ENCODE measurements around the gene LAT. TPM values are rescaled to one million over a fixed set of nuclear protein-coding genes. Genes with fewer than 3 reads are reported as not detected.

LAT gene
- total RNA-seq, 6 donors from 2014 or later = 3.5 to 70.2 (median 17.5) TPM

GRCh38 chr16:29023279-29024277, 38.7 kb downstream of the LAT start:
- DNase-seq (peak in 1 of 2 donors; percentile 23), ATAC-seq (ENCODE audit: low FRiP score in 2 of 2) (no peak)
- H3K9me3 ChIP-seq = no peaks in the 10 kb centered on the region
- H3K36me3 ChIP-seq = no peaks in the 10 kb centered on the region
- no peak overlapping the region for H3K4me3 ChIP-seq
- H3K4me1 ChIP-seq = no peaks in the 10 kb centered on the region
- H3K27ac ChIP-seq = no peak overlapping the region
- no peaks in the 10 kb centered on the region for H3K27me3 ChIP-seq
- 64 to 71% methylated on average over 5 to 15 of the region's 15 CpGs for WGBS, 2 donors
- TF ChIP-seq POLR2A (IDR thresholded peaks at IDR 0.05) (no peak), POLR2AphosphoS5 (IDR thresholded peaks at IDR 0.05) (no peak), EP300 (IDR thresholded peaks at IDR 0.05) (no peak), CTCF (IDR thresholded peaks at IDR 0.05) (no peak)

GRCh38 chr16:29024278-29024677, 39.4 kb downstream of the LAT start:
- 72 to 80% methylated on average over 4 to 5 of the region's 5 CpGs for WGBS, 2 donors
- Histone ChIP-seq H3K36me3 (no peaks in the 10 kb centered on the region), H3K4me1 (no peaks in the 10 kb centered on the region), H3K9me3 (no peaks in the 10 kb centered on the region), H3K27ac (no peak overlapping the region), H3K4me3 (no peak overlapping the region), H3K27me3 (no peaks in the 10 kb centered on the region)
- no peak for DNase-seq
- no peak for TF ChIP-seq CTCF (IDR thresholded peaks at IDR 0.05)
- no peak for TF ChIP-seq POLR2AphosphoS5 (IDR thresholded peaks at IDR 0.05)
- TF ChIP-seq EP300 (IDR thresholded peaks at IDR 0.05) = no peak
- TF ChIP-seq POLR2A (IDR thresholded peaks at IDR 0.05) = no peak
- ATAC-seq (ENCODE audit: low FRiP score in 2 of 2) = no peak

- no peak for TF ChIP-seq POLR2A (IDR thresholded peaks at IDR 0.05)
- TF ChIP-seq POLR2AphosphoS5 (IDR thresholded peaks at IDR 0.05) = no peak
- no peak for TF ChIP-seq CTCF (IDR thresholded peaks at IDR 0.05)
- no peak for TF ChIP-seq EP300 (IDR thresholded peaks at IDR 0.05)
- H3K27ac ChIP-seq = no peak overlapping the region
- ATAC-seq (ENCODE audit: low FRiP score in 2 of 2) = no peak
- no peaks in the 10 kb centered on the region for H3K9me3 ChIP-seq
- no peaks in the 10 kb centered on the region for H3K27me3 ChIP-seq
- no peaks in the 10 kb centered on the region for H3K36me3 ChIP-seq
- H3K4me1 ChIP-seq = no peaks in the 10 kb centered on the region
- no peak overlapping the region for H3K4me3 ChIP-seq
- 70 to 77% methylated on average over 5 of the region's 5 CpGs for WGBS, 2 donors
- peak in 1 of 2 donors; percentile 24 for DNase-seq
These were observed 40.4 kb downstream of the LAT start for GRCh38 chr16:29025218-29025617.

GRCh38 chr16:29025735-29026134, 40.9 kb downstream of the LAT start:
- TF ChIP-seq EP300 (IDR thresholded peaks at IDR 0.05) (no peak), POLR2A (IDR thresholded peaks at IDR 0.05) (no peak), POLR2AphosphoS5 (IDR thresholded peaks at IDR 0.05) (no peak), CTCF (IDR thresholded peaks at IDR 0.05) (no peak)
- Histone ChIP-seq H3K27ac (no peak overlapping the region), H3K27me3 (no peaks in the 10 kb centered on the region), H3K9me3 (no peaks in the 10 kb centered on the region), H3K4me1 (no peaks in the 10 kb centered on the region), H3K36me3 (no peaks in the 10 kb centered on the region), H3K4me3 (no peak overlapping the region)
- ATAC-seq (ENCODE audit: low FRiP score in 2 of 2) (no peak), DNase-seq (no peak)
- WGBS, 2 donors = 85 to 90% methylated on average over 4 of the region's 4 CpGs
